ENCODE measurements around the gene ZSCAN12.
A peak's percentile ranks its signal among the peaks of the same experiment; 100 is the strongest.

The ZSCAN12 gene

DNA sequence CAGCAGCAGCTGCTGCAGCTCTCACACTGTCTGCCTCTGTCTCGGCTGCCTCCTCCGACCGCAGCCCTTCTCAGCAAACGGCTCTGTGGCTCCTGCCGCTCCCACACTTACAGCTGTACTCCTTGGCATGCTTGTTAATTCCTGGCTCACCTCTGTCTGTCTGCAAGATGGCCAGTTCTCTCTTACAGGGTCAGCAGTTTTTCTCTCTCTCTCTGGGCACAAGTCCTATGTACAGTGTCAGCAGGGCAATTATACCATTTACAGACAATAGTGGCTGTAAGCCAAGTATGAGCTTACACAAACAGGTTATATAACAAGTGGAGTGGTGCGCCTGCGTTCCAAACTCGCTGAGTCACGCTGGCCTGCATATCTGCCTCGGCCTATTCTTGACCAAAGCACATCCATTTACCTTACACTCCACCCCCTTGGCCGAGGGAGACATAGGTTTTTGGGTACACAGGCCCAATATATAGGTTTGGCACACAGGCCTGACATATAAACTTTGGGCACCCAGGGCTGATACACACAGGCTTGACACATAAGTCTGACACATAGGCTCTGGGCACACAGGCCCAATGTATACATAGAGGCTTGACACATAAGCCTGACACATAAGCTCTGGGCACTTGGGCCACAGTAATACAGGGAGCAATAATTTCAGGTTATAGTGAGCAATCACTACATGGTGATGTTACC, 45.4 kb downstream of the ZSCAN12 start:
- no peak for DNase-seq

DNA sequence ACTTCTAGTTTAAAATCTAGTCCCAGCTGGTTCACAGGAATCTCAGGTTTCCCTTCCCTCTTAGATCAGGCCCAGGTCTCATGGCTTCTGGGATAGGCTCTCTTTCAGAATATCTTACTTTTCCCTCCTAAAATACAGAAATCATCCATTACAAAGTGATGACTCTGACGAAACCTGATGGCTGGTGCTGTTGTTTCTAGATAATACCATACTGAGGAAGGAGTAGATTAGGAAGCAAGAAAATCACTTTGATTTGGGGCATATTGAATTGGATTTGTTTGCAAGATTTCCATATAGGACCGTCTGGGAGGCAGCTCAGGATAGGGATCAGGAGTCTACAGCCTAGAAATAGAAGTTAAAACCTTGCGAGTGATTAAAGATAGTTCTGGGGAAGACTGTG, 46.2 kb downstream of the ZSCAN12 start:
- DNase-seq: no peak

DNA sequence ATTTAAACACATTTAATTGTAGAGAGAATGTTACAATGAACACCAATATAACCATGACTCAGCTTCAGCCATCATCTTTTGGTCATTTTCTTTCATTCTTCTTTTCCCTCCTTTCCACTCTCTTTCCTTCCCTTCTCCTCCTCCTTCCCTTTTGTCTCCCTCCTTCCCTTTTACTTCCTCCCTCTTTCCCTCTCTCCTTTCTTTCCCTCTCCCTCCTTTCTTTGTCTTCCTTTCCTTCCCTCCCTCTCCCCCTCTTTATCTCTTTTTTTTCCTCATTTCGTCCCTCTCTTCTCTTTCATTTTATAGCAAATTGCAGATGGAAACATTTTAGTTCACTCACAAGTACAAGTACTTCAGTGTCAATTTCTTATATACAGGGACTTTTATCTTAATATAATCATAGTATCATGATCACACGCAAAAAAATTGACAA, 48.0 kb downstream of the ZSCAN12 start:
- no peak for DNase-seq

DNA sequence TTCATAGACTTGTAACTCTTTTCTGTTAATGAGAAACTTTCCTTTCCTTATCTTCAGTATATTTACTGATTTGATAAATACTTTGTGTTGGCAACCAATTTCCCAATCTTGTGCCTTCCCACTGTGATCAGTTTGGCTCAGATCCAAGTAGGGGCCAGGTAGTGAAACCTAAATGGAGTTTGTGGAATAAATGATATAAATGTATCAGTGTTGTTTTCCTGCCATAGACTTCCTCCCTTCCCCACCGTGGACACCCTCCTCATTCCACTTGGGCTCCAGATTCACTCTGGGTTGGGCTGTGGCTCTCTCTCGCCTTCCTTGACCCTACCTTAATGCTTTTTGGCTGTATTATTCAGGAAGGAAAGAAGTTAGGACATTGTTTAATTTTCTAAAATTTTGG, 48.5 kb downstream of the ZSCAN12 start:
- DNase-seq: no peak

DNA sequence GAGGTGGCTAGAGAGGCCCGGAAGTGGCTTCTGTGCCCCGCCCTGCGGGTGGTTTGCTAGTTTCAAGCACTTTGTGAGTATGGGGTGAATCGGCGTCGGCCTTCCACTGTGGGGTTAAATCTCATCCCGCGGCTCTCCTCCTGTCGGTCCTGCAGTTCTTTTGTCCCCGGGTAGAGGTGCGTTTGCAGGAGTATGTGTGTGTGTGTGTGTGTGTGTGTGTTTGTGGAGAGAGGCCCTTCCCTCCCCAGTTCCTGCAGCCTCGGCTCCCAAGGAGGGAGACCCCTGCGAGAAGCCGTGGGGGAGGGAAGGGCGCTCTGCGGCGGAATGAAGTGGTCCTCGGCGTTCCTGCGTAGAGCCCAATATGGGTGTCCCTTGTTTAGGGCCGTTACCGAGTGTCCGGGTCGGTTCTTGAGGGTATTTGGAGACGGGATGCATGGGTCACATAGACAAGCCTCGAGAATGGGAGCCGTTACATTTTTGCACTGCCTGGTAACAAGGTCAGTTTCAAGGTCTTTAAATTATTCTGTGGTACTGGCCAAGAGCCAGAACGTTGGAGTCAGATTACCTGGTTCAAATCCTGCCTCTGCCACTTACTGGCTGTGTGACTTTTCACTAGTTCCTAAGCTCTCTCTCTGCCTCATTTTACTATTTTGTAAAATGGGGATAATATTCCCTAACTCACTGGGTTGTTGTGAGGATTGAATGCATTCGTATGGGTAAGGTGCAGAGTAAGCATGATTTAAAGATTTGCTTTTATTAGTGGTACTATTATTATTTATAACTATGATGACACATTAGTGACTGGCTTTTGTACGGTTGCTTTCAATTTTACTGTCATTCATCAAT, 49.4 kb downstream of the ZSCAN12 start, which contains the start of gene ZKSCAN3:
ZKSCAN3 (plus strand) TSS at position 56 of the 846 bp plus-strand sequence. CDS start 9,640 bp downstream, outside the sequence.
- peak; percentile 68 to 83 for DNase-seq

DNA sequence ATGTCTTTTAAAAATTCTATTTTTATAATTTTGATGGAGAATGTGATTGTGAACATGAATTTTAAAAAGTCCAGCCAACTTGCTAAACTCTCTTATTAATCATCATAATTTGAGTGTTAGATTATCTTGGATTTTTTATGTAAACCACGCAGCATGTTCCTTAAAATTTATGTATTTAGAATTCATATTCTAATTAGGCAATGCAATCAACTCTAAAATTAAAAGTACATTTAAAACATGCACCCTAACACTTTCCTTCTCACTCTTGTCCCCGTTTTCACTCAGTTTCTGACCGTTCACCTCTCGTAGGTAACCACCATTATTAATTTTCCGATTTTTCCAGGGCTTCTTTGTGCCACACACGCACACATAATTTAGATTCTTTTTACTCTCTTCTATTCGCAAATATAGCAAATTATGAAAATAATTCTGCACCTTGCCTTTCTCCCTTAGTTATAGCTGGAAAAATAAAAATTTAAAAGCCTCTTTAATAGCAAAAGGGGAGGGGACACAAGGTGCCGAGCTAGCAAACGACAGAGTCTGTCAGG, 50.1 kb downstream of the ZSCAN12 start:
- no peak for DNase-seq

DNA sequence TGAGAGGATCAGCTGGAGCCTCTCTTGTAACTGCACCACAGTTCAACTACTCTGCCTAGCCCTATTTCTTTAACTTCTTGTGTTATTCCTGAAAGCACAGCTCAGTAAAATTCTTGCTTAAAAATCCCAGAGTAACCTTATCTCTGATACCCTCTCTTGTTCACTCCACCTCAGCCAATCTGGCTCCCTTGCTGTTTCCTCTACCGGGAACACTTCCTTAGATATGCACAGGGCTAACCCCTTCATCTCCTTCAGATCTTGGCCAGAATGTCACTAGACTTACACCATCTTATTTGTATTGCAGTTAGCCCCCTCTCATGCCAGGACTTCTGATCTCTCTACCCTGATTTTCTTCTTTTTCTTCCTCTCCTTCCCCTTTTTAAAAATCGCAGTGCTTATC, 52.4 kb downstream of the ZSCAN12 start:
- DNase-seq: no peak

DNA sequence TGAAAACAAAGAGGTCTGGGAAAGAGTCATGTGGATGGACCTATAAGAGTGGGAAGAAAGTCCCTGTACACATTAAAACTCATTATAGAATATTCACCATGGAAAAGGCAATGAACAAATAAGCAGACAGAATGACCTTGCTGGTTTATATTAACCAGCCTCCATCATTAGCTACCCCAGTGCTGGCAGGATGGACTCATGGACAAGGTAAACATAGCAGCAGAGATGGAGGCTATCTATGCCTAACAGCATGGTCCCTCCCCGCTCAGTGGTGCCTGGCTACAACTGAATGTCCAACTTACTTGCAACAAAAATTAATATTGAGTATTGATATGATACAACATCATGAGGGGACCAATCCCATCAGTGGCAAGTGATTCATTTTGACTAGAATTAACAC, 54.3 kb downstream of the ZSCAN12 start:
- DNase-seq: no peak

DNA sequence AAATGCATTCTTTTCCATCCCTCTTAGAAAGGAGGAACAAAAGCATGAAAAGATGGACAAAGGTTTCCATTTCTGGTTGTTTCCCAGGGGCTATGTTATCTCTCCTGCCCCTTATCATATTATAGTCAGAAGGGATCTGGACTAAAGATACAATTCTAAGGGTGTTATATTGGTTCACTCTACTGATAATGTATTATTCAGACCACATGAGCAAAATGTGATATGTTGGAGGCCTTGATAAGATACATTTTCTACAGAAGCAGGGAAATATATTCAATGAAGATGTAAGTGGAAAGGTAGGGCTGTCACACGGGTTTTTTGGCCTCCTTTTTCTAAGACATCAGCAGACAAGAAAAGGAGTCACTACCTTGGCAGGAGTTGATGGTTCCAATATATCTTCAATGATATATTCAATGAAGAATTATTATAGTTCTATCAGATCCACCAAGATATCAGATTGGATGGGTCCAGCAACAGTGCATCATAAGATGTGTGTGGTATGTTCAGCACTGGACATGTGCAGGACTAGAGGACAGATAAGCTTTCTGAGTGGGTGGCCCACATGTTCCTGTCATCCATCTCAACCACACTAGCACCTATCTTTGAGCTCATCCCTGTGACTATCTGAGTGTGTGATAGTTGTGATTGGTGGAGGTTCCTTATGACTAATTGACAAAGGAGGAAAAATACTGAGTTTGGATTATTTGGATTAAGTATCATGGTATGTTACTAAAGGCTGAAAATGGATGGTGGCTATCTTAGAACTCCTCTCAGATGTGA, 55.5 kb downstream of the ZSCAN12 start:
- no peak for DNase-seq

DNA sequence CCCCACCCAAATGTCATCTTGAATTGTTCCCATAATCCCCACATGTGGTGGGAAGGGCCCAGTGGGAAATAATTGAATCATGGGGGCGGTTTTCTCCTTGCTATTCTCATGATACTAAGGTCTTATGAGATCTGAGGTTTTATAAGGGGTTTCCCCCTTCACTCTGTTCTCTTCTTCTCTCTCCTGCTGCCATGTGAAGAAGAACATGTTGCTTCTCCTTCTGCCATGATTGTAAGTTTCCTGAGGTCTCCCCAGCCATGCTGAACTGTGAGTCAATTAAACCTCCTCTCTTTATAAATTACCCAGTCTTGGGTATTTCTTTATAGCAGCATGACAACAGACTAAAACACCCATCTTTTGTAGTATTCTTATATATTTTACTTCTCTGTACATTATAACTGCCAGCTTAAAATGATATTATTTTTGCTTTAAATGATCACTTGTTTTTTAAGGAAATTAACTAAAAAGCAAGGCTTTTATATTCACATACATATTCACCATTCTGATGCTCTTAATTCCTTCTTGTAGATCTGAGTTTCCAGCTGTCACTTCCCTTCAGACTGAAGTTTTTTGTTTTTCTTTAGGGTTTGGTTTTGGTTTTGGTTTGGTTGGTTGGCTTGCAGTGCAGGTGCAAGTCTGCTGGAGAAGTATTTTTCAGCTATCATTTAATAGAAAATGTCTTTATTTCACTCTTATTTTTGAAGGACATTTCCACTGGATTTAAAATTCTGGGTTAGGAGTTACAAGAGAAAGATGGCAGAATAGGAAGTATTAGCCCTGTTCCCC, 59.0 kb downstream of the ZSCAN12 start:
- no peak for DNase-seq

DNA sequence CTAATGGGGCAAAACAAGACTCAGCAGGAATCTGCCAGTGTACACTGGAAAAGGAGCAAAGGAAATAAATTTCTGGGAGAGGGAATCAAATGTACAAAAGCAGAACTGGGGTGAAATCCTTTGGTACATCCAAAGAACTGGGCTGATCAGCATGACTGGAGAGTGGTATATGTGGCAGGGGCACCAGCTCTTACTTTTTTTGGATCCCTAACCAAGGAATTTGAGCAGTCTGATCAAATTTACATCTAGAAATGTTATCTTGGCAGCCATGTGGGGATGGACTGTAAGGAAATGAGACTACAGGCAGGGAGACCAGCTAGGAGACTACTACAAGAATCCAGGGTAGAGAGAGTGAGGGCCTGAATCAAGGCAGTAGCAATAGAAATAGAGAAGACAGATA, 62.4 kb downstream of the ZSCAN12 start:
- no peak for DNase-seq

DNA sequence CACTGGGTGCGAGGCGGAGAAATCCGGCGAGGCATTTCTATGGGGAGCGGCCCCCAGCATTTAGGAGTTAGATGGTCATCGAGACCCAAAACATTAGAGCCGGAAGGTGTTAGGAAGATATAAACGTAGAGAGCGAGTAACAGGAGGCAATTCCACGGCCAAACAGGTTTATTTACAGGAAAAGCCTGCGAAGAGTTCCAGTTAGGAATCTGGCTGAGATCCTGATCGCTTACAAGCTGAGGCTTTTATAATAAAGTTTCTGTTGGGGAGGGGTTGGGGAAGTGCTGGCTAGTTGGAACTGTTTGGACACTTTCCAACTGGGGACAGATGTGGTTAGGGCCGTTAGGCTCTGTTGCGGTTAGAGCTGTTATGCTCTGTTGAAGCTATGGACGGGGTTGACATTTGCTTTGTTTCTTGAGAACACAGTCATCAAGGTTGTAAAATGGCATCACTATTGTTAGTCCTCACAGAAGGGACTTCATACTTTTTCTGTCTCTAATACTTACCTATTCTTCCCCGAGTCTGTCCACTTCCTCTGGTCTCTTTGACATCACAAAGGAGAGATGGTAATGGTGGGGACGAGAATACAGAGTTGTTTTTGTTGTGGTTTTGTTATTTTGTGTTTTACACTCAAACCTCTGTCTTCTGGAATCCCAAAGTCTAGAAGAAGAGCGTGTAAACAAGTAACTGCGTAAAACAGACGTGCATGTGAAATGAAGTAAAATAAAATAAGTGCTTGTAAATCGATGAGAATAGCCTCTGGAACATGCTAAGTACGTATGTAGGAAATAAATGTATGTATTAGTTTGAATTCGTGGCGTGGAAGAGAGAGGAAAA, 63.0 kb downstream of the ZSCAN12 start:
- DNase-seq: peak in 1 of 2 experiments; percentile 54

DNA sequence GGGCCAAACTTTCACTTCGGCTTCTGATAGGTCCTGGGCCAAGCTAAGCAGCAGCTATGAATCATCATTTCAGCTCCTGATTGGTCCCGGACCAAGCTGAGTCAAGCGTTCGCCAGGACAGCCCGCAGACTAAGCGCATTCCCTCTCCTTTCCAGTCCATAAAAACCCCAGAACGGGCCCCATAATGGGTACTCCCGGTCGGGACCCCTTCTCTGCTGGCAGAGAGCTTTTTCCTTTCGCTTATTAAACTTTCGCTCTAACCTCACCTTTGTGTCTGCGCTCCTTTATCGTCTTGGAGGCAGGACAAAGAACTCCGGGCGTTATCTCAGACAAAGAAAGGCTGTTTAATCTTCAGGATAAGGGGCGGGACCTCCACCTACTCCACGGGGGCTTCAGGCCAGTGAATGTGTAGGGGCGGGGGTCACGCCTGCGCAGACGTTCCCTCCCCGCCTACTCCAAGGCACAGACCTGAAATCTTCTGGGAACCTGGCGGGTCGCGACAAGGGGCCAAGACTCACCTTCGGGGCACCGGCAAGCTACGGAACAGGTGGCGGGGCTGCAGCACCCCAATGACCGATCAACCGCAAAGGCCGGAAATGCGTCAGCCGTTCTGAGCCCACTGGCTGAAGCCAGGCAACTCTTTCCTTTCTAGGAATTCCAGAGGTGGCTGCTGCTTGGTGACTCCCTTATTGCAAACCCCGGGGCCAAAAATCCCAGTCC, 63.8 kb downstream of the ZSCAN12 start, which contains the start of gene ZSCAN31:
ZSCAN31 (minus strand) TSS at position 585 of the 720 bp plus-strand sequence. CDS start 6,465 bp downstream, outside the sequence.
- DNase-seq: peak; percentile 94 to 96

DNA sequence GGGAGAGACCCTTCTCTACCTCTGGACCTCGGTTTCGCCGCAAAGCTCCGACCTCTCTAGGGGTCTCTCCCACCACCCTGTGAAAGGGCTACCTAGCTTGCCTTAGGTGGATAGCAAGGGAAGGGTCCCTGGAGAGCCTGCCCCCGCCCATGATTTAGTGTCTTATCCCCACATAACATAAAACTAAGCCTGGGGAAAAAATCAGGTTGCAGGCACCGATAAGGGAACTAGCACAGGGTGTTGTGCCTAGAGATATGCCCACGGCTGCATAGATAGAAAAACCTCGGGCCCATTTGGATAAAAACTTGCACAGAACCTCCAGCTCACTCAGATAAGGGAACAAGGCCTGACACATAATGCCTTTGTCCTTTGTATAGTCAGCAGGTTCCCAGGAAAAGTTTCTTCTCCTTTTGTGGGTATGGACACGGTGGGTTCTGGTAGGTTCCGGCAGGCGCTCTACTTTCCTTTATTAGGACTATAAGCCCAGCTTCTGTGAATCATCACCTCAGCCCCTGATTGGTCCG, 64.4 kb downstream of the ZSCAN12 start:
- DNase-seq: no peak

DNA sequence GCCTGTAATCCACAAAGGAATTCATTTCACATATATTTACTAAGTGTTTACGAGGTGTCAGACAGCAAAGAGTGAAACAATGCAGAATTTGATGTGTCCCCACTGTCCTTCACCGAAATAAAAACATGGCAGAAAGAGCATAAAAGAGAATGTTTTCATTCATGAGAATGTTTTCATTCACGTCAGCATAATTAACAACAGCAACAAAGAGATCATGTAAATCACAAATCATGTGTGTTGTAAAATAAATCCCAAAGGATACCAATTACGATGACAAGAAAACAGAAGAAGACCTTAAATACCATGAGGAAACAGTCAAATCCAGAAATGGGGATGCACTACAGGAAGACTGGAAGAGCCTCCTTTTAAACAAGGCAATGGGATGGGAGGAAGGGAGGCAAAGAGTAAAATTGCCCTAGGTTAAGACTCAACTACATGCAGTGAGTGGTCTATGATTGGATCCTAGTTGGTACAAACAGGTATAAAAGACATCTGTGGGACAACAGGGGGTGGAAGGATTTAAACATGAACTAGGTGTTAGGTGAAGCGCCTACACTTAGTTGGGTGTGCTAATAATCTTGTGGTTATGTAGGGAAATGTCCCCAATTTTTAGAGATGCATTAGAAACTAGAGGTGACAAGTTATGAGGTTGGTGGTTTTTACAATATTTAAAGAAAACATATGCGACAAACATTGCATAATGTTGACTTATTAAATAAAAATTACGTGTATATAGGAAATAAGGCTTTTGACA, 65.1 kb downstream of the ZSCAN12 start:
- DNase-seq: no peak

DNA sequence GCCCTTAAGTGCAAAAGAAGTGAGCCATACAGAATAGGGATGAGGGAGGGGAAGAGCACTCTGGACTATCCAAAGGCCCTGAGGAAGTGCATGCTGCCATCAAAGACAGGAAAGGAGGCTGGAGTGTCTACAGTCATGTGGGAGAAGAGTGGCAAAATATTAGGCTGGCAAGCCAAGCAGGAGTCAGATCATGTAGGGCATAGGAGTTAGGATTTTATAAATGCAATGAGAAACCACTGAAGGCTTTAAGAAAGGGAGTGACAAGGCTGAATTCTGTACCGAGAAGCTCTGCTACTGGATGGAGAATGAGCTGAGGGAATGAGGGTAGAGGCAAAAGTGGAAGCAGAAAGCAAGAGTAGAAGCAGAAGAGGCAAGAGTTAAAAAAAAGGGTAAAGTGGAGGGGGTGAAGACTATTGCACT, 65.9 kb downstream of the ZSCAN12 start:
- DNase-seq: no peak

DNA sequence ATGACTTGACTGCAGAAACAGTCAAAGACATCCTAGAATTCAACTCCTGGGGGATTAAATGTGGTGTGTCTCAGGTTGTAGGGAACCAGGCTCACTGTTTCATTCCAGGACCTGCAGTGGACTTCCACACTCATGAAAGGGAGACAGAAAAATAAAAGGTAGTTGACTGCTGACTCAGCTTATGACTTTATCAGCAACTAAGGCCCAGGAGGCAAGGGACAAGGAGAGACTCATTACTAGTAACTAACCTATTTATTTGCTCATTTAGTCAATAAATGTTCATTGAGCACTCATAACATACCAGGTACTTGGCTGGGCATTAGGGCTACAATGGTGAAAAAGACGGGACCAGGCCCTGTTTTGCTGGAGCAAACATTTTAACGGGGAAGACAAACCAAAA, 66.5 kb downstream of the ZSCAN12 start:
- no peak for DNase-seq

DNA sequence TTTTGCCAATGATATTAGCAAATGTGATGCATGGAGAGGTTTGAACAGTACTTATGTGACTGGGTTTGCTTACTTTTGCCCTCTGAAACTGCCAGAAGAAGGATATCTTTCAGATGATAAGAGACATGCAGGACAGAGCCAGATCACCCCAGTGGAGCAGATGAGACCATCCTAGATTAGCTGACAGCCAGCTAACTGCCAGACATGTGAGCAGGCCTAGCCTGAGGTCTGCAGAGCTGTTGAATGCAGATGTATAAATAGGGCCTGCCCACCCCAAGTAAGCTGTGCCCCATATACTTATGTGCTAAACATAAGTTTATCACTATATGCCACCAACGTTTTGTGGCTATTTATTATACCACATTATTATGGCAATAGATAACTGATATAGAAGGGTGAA, 69.5 kb downstream of the ZSCAN12 start:
- no peak for DNase-seq
